NCI-H82 (cell line): ENCODE results near the gene SHISA4.
"Not testable (repeated sequence)": the region's sequence is repeated elsewhere in the genome, so short reads cannot be mapped to it uniquely, and the experiment has no call there.

ENCODE experiments used
- DNase-seq: peaks from one replicate; lab custom pipeline; 2025; lab: John Stamatoyannopoulos, UW

Gene SHISA4

DNA sequence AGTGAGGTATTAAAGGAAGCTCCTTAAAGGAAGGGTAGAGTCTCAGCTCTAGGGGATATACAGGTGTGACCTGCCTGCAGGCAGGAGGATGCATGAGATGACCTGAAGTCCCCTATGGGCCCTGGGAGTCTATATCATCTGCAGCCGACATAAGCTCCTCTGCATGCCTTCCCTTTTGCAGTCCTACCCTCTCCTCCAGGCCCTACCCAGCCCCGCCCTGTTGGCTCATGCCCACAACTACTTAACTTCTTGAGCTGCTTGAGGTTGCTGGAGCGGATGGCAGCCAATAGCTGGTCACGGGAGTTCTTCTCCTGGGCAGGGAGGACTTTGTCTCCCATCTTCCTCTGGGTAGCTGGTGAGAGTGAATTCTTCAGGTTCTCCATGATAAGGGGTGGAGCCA lies 10.3 kb downstream of the SHISA4 start:
- DNase-seq = no peak

GRCh38 chr1:201899683-201900429 lies 11.2 kb downstream of the SHISA4 start:
- DNase-seq = no peak

DNA sequence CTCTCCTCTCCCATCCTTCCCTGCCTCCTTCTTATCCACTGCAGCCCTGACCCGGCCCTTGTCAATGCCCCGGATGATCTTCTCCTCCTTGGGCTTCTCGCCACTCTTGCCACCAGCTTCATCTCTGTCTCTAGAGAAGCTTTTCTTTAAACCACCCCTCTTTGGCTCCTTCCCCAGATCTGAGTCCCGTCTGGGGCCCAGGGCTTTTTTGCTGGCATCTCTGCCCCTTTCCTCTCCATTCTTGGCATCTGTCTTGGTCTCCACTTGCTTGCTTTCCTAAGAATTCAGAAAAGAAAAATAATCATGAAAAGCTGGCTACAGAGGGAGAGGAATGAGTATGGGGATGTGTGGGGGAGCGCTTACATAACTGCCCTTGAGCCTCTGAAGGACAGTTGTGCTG lies 11.8 kb downstream of the SHISA4 start:
- DNase-seq = no peak

GRCh38 chr1:201901036-201901435 lies 12.3 kb downstream of the SHISA4 start:
- DNase-seq = not testable (repeated sequence)

- no peak for DNase-seq
Observed at GRCh38 chr1:201902198-201902597, 13.5 kb downstream of the SHISA4 start.

- DNase-seq = no peak
Observed at GRCh38 chr1:201903135-201903534, 14.4 kb downstream of the SHISA4 start.

DNA sequence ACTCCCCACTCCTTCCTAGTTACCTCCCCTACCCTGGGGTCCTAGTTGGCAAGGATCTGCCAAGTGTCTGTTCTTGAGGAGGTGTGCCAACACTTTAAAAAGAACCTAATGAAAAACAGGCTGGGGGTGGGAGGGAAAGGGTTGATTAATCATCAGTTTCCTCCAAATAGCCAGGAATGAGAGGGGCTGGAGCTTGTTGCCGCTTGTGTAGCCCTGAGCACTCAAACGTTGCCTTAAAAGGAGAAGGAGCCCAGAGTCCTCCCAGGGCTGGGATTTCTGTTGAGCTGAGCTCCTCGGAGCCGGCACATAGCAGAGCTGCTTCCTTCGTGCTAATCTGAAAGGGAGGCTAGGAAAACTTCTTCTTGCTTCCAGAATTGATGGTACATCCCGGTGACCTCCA lies 15.9 kb downstream of the SHISA4 start:
- no peak for DNase-seq

DNA sequence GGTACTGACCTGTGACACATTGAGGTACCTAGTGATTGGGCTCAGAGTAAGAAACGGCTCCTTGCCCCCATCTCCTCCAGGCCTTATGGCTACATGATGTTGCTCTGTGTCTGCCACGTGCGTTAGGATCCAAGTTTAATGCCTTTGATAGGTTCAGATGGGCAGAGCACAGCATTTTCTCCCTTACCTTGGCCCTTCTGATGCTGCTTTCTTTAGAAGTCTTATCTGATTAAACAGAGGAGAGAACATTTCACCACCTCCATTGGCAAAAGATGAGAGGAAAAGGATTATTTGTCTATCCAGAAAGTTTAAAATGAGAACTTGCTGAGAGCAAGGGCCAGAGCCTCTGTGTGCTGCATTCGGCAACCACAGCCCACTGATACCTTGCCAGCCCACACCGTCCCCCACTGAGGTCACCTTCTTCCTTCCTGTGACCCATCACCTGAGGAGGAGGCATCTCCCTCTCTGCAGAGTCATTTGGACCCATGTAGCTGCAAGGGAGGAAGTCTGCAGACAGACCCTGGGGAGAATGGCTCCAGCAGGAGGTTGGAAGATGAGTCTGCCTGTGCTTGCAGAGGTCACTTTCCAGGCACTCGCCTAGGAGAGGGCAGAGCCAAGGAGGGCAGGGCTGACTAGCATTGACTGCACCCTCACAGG lies 16.7 kb downstream of the SHISA4 start:
- no peak for DNase-seq

GRCh38 chr1:201906336-201906735 lies 17.6 kb downstream of the SHISA4 start:
- DNase-seq = peak; percentile 69

DNA sequence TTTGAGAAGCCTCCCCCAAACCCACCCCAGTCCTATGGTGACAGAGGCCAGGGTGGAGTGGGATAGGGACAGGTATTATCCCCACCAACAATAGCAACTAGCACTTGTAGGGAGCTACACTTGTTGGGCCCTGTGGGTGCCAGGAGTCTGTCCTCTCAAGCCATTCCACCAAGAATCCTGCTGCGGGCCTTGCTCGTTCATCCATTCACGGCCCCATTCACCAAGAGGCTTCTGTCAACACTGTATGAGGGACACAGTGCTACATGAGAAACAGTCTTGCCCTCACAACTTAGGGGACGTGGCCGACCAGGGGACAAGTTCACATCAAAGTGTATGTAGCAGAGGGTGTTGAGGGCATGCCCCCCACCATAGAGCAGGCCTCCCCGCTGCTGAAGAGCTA lies 18.9 kb downstream of the SHISA4 start:
- DNase-seq = no peak

DNA sequence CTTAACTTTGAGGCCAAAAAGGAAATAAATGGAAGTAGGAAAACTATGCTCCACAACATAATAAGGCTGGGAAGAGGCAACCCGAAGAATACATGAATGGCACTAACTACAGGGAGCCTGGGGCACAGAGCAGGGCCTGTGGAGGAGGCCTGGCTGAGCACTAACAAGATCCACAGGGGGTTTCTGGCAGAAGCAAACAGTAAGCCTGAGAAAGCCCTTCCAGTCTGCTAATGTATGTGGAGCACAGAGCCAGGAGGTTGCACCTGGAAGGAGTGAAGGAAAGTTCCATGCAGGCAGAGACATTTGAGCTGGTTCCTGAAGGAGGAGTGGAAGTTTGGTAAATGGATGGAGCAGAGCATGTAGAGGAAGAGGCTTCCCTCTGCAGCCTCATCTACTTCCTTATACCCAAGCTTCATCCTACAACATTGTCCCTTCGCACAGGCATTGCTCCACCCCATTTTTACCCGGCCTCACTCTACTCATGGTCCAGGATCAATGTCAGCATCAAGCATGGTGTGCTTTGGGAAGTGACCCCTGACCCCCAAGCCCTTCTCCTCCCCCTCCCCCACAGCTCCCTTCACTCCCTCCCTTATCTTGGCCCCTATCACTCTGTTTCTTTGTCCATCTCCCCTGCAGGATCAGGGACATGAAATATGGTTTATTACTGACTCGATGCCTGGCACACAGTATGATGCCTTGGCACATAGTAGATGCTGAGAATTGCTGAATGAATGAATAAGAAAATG lies 23.3 kb downstream of the SHISA4 start:
- no peak for DNase-seq

GRCh38 chr1:201912832-201913231 lies 24.1 kb downstream of the SHISA4 start:
- no peak for DNase-seq

DNA sequence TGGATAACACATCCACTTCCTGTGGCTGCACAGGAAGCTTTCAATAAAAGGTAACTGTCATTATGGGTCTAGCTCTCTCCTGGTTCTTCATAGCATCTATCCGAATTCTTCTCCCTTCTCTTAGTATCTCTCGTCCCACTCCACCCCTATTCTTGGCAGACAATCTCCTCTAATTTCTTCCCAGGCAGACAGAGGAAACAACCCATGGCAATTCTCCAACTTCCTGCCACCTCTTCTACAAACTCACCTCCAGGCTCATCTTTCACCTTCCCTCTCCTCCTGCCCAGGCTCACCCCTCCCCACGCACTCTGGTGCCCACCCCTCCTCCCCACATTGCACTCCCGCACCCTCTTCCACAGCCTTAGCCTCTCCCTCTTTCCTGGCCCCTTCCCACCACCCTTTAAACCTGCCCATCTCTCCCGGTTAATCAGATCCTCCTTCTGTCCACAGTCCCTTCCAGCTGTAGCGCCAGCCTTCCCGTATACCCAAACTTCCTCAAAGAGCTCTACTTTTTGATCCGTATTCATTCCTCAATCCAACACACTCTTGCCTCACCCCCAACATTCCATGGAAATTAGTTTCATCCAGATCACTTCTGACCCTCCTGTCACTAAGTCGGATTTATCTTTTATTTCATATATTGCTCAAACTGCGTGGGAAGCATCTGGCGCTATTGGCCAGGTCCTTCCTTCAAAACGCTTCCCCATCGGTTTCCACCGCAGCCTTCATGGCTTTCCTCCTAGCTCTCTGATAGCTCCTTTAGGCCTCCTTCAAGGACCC lies 25.9 kb downstream of the SHISA4 start:
- no peak for DNase-seq

- peak; percentile 84 for DNase-seq
Observed at GRCh38 chr1:201916649-201917249, 28.1 kb downstream of the SHISA4 start.

GRCh38 chr1:201917362-201918033 lies 28.8 kb downstream of the SHISA4 start:
- no peak for DNase-seq

DNA sequence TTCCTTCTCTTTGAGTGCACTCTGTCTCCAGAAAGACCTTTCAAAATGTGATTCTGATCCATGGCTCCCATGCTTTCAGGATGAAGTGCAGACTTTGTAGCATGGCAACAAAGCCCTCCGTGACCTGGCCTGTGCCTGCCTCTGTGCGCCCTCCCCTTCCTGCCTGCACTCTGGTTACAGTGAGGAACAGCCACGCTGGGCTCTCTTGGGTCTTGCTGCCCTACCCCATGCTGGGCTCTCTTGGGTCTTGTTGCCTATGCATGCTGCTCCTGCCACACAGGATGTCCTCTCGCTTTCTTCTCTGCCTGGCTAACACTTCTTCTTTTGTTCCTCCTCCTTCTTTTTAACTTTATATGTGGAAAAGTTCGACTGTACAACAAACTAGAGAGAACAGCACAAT lies 29.6 kb downstream of the SHISA4 start:
- no peak for DNase-seq

GRCh38 chr1:201921952-201922558 lies 33.4 kb downstream of the SHISA4 start:
- no peak for DNase-seq

- peak; percentile 99 for DNase-seq
Observed at GRCh38 chr1:201925301-201925567, 36.5 kb downstream of the SHISA4 start.

- DNase-seq = peak; percentile 99
Observed at GRCh38 chr1:201925981-201926645, 37.4 kb downstream of the SHISA4 start.

- DNase-seq = peak; percentile 89
Observed at GRCh38 chr1:201928266-201928665, 39.6 kb downstream of the SHISA4 start.

DNA sequence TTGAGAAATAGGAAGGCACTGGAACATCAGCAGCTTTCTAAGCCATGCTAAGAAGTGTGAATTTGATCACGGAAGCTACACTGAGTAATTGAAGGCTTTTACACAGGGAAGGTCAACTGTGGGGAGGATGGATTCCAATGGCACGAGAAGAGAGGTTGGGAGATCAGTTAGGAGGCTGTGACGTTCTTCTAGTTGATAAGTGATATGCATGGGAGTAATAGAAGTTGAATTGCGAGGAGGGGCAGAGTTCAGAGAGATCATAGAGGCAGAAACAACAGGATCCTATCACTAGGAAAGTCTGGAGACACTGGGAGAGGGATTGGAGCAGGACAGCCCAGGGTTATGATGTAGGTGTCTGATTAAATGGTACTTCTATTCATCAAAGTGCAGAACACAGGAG lies 41.4 kb downstream of the SHISA4 start:
- no peak for DNase-seq
